H9 (cell line): ENCODE data around the gene FXYD3. TPM values are rescaled to one million over a fixed set of nuclear protein-coding genes. Genes with fewer than 3 reads are reported as not detected.

Experiments used
- DNase-seq: peaks from one replicate; pipeline ENCODE4 v3.0.0-alpha.2; 2017
- H2AFZ ChIP-seq: one replicate; pipeline ENCODE4 v1.6.1; 2013; ENCODE audit warnings: mild to moderate bottlenecking, low read length, control low read depth, moderate library complexity
- H2AK5ac ChIP-seq: 2 replicates; pipeline ENCODE4 v1.6.1; 2013; ENCODE audit warnings: low read length, control low read depth, mixed read lengths; ENCODE audit not compliant: insufficient read length
- H2BK120ac ChIP-seq: one replicate; pipeline ENCODE4 v1.6.1; 2013; ENCODE audit warnings: low read depth, mild to moderate bottlenecking, low read length, control low read depth, inconsistent platforms; ENCODE audit not compliant: poor library complexity, severe bottlenecking
- H2BK12ac ChIP-seq: 2 replicates; pipeline ENCODE4 v1.6.1; 2013; ENCODE audit warnings: low read length, control low read depth, mixed read lengths, low read depth; ENCODE audit not compliant: insufficient read length
- H2BK15ac ChIP-seq: 2 replicates; pipeline ENCODE4 v1.6.1; 2013; ENCODE audit warnings: low read depth, low read length, control low read depth
- H2BK20ac ChIP-seq: one replicate; pipeline ENCODE4 v1.6.1; 2013; ENCODE audit warnings: low read depth, mild to moderate bottlenecking, low read length, control low read depth, inconsistent platforms; ENCODE audit not compliant: poor library complexity, severe bottlenecking
- H2BK5ac ChIP-seq: 2 replicates; pipeline ENCODE4 v1.6.1; 2013; ENCODE audit warnings: low read length, control low read depth, mixed read lengths; ENCODE audit not compliant: insufficient read length
- H3K14ac ChIP-seq: 2 replicates; pipeline ENCODE4 v1.6.1; 2013; ENCODE audit warnings: low read length, control low read depth; ENCODE audit not compliant: insufficient read depth
- H3K18ac ChIP-seq: 2 replicates; pipeline ENCODE4 v1.6.1; 2013; ENCODE audit warnings: low read depth, mild to moderate bottlenecking, mixed read lengths, low read length, control low read depth; ENCODE audit not compliant: insufficient read length
- H3K23ac ChIP-seq: 2 replicates; pipeline ENCODE4 v1.6.1; 2013; ENCODE audit warnings: low read length, control low read depth, mixed read lengths, low read depth; ENCODE audit not compliant: insufficient read length
- H3K23me2 ChIP-seq: 2 replicates; pipeline ENCODE4 v1.6.1; 2013; ENCODE audit warnings: low read depth, mild to moderate bottlenecking, mixed read lengths, low read length, control low read depth; ENCODE audit not compliant: insufficient read length, poor library complexity, severe bottlenecking
- H3K27ac ChIP-seq: 2 replicates; pipeline ENCODE4 v1.5.1; 2013; ENCODE audit warnings: low read length, control low read depth, mixed read lengths, low read depth; ENCODE audit not compliant: insufficient read length
- H3K27me3 ChIP-seq: 2 replicates; pipeline ENCODE4 v1.6.1; 2013; ENCODE audit warnings: low read length, control low read depth, inconsistent platforms; ENCODE audit not compliant: insufficient read depth
- H3K4ac ChIP-seq: 2 replicates; pipeline ENCODE4 v1.6.1; 2013; ENCODE audit warnings: low read depth, mild to moderate bottlenecking, control low read depth, inconsistent platforms, low read length, moderate library complexity
- H3K4me1 ChIP-seq: 2 replicates; pipeline ENCODE4 v1.6.1; 2013; ENCODE audit warnings: low read length, control low read depth, inconsistent platforms; ENCODE audit not compliant: insufficient read depth
- H3K4me2 ChIP-seq: 2 replicates; pipeline ENCODE4 v1.6.1; 2013; ENCODE audit warnings: low read length, control low read depth, mixed read lengths; ENCODE audit not compliant: insufficient read length, insufficient read depth
- H3K56ac ChIP-seq: 2 replicates; pipeline ENCODE4 v1.6.1; 2013; ENCODE audit warnings: low read depth, mild to moderate bottlenecking, mixed read lengths, low read length, control low read depth; ENCODE audit not compliant: insufficient read length
- H3K79me1 ChIP-seq: 2 replicates; pipeline ENCODE4 v1.6.1; 2013; ENCODE audit warnings: low read depth, mild to moderate bottlenecking, moderate library complexity, low read length, control low read depth, inconsistent platforms; ENCODE audit not compliant: insufficient read depth, poor library complexity, severe bottlenecking
- H3K79me2 ChIP-seq: 2 replicates; pipeline ENCODE4 v1.6.1; 2013; ENCODE audit warnings: low read length, control low read depth, inconsistent platforms; ENCODE audit not compliant: insufficient read depth
- H3K9ac ChIP-seq: 2 replicates; pipeline ENCODE4 v1.6.1; 2013; ENCODE audit warnings: low read length, control low read depth, mixed read lengths; ENCODE audit not compliant: insufficient read length; ENCODE audit errors: extremely low read depth
- H3K9me3 ChIP-seq: one replicate; pipeline ENCODE4 v1.6.1; 2013; ENCODE audit warnings: low read depth, low read length, inconsistent platforms; ENCODE audit not compliant: control insufficient read depth
- H3T11ph ChIP-seq: one replicate; pipeline ENCODE4 v1.6.1; 2013; ENCODE audit warnings: mild to moderate bottlenecking, low read length, control low read depth, inconsistent platforms
- H4K20me1 ChIP-seq: one replicate; pipeline ENCODE4 v1.6.1; 2013; ENCODE audit not compliant: control insufficient read depth, insufficient read length, insufficient read depth
- H4K5ac ChIP-seq: 2 replicates; pipeline ENCODE4 v1.6.1; 2013; ENCODE audit warnings: low read depth, mild to moderate bottlenecking, mixed read lengths, low read length, control low read depth; ENCODE audit not compliant: insufficient read length
- H4K8ac ChIP-seq: replicated peaks from 2 replicates; pipeline ENCODE4 v1.6.1; 2013; ENCODE audit warnings: low read length, control low read depth, mixed read lengths, low read depth; ENCODE audit not compliant: insufficient read length
- H4K91ac ChIP-seq: 2 replicates; pipeline ENCODE4 v1.6.1; 2013; ENCODE audit warnings: low read depth, mild to moderate bottlenecking, moderate library complexity, mixed read lengths, low read length, control low read depth; ENCODE audit not compliant: insufficient read length
- H3K27ac Mint-ChIP-seq, 3 experiments: 2 replicates in 2 of 3; 3 replicates in 1 of 3; pipeline ENCODE4 v1.8.0; 2020 to 2021; ENCODE audit warnings: mixed read lengths in 3 of 3, mild to moderate bottlenecking in 1 of 3, moderate library complexity in 1 of 3
- H3K27me3 Mint-ChIP-seq: 2 replicates; pipeline ENCODE4 v1.8.0; 2021; ENCODE audit warnings: low read depth, mild to moderate bottlenecking, moderate library complexity, mixed read lengths
- H3K36me3 Mint-ChIP-seq, 3 experiments: 2 replicates in 2 of 3; 3 replicates in 1 of 3; pipeline ENCODE4 v1.8.0; 2020 to 2021; ENCODE audit warnings: low read depth in 3 of 3, mixed read lengths in 3 of 3; ENCODE audit not compliant: insufficient read depth in 1 of 3
- H3K4me1 Mint-ChIP-seq, 2 experiments: 2 replicates each; pipeline ENCODE4 v1.8.0; 2020; ENCODE audit warnings: mixed read lengths in 2 of 2
- H3K4me3 Mint-ChIP-seq, 2 experiments: 2 replicates in 1 of 2; 3 replicates in 1 of 2; pipeline ENCODE4 v1.8.0; 2020 to 2021; ENCODE audit warnings: mild to moderate bottlenecking in 2 of 2, mixed read lengths in 2 of 2, moderate library complexity in 1 of 2
- H3K9me3 Mint-ChIP-seq, 2 experiments: 2 replicates in 1 of 2; 3 replicates in 1 of 2; pipeline ENCODE4 v1.8.0; 2020; ENCODE audit warnings: mild to moderate bottlenecking in 2 of 2, mixed read lengths in 2 of 2, moderate library complexity in 1 of 2
- CTCF ChIP-seq: fragments of 200-600 bp; sonication (generic); conservative IDR thresholded peaks from 3 replicates; pipeline ENCODE4 v1.8.0; 2021; ENCODE audit warnings: antibody characterized with exemption, mild to moderate bottlenecking
- WGBS: extraction: QIAGEN DNeasy Blood & Tissue Kit; methylation state at CpG from one replicate; pipeline ENCODE4 v1.1.7; 2013; ENCODE audit warnings: missing lambda C conversion rate, low lambda C conversion rate, mixed read lengths; ENCODE audit not compliant: insufficient read length; ENCODE audit errors: extremely low coverage; 5-methylcytosine and 5-hydroxymethylcytosine counted together
- total RNA-seq: library from RNA; stranded (reverse); gene quantifications from 2 replicates; pipeline ENCODE4 v1.2.1, GENCODE V29; 2021

The FXYD3 gene
- total RNA-seq, 1 experiment from 2014 or later = 1.5 TPM

- H3K18ac ChIP-seq = no peak overlapping the region
- no peak overlapping the region for H3K4me2 ChIP-seq
- no peak overlapping the region for H3K9ac ChIP-seq
- no peak overlapping the region for H4K8ac ChIP-seq
- peaks cover 13% of the 10 kb centered on the region in 2 experiments for H3K4me1 Mint-ChIP-seq
- H2BK120ac ChIP-seq = no peak overlapping the region
- no peak overlapping the region for H2BK20ac ChIP-seq
- H3K27ac ChIP-seq = no peak overlapping the region
- H2BK15ac ChIP-seq = no peak overlapping the region
- H3T11ph ChIP-seq = no peak overlapping the region
- no peaks in the 10 kb centered on the region for H3K36me3 Mint-ChIP-seq
- H2BK12ac ChIP-seq = no peak overlapping the region
- H3K23me2 ChIP-seq = no peaks in the 10 kb centered on the region
- H2BK5ac ChIP-seq = no peak overlapping the region
- no peaks in the 10 kb centered on the region for H4K20me1 ChIP-seq
- H2AFZ ChIP-seq = no peak overlapping the region
- H3K27ac Mint-ChIP-seq = no peak overlapping the region
- no peak for DNase-seq
- TF ChIP-seq CTCF = no peak
- H3K14ac ChIP-seq = no peak overlapping the region
- no peaks in the 10 kb centered on the region for H3K79me1 ChIP-seq
- H3K56ac ChIP-seq = no peak overlapping the region
- WGBS = no CpG with 5 or more reads among the region's 13 CpGs
- no peak overlapping the region for H3K4me3 Mint-ChIP-seq
- H3K9me3 ChIP-seq = no peaks in the 10 kb centered on the region
- no peak overlapping the region for H3K23ac ChIP-seq
- H2AK5ac ChIP-seq = no peak overlapping the region
- H3K27me3 ChIP-seq = no peaks in the 10 kb centered on the region
- no peaks in the 10 kb centered on the region for H3K4me1 ChIP-seq
- no peak overlapping the region for H4K91ac ChIP-seq
- peaks cover 3% of the 10 kb centered on the region; the same call in 1 of the 2 replicates for H3K27me3 Mint-ChIP-seq
- H3K9me3 Mint-ChIP-seq = no peaks in the 10 kb centered on the region
- H3K4ac ChIP-seq = no peak overlapping the region
- no peak overlapping the region for H4K5ac ChIP-seq
- no peaks in the 10 kb centered on the region for H3K79me2 ChIP-seq
Measured at GRCh38 chr19:35099897-35100275, 15.7 kb upstream of the FXYD3 start.
